Effector memory CD4-positive, alpha-beta T cell (primary cell): ENCODE measurements around the gene PRR9.

ENCODE experiments used
- DNase-seq, 3 donors: peaks; one replicate each; pipeline ENCODE4 v3.0.0-alpha.2; 2020
- H3K27ac ChIP-seq: 2 replicates; pipeline ENCODE4 v1.7.0; 2013; ENCODE audit warnings: mild to moderate bottlenecking, low read length, moderate library complexity; ENCODE audit not compliant: insufficient read depth, poor library complexity, severe bottlenecking
- H3K27me3 ChIP-seq: replicated peaks from 2 replicates; pipeline ENCODE4 v1.7.0; 2013; ENCODE audit warnings: mild to moderate bottlenecking, low read length; ENCODE audit not compliant: insufficient read depth, control insufficient read depth, poor library complexity, severe bottlenecking
- H3K36me3 ChIP-seq: 2 replicates; pipeline ENCODE4 v1.7.0; 2013; ENCODE audit warnings: mild to moderate bottlenecking, low read length, moderate library complexity; ENCODE audit not compliant: control insufficient read depth, insufficient read depth
- H3K4me1 ChIP-seq: 2 replicates; pipeline ENCODE4 v1.7.0; 2013; ENCODE audit warnings: low read length, mild to moderate bottlenecking; ENCODE audit not compliant: control insufficient read depth, insufficient read depth, poor library complexity, severe bottlenecking
- H3K4me3 ChIP-seq: 2 replicates; pipeline ENCODE4 v1.7.0; 2013; ENCODE audit warnings: low read length, low read depth, mild to moderate bottlenecking; ENCODE audit not compliant: insufficient read depth, poor library complexity, severe bottlenecking
- H3K9me3 ChIP-seq: 2 replicates; pipeline ENCODE4 v1.7.0; 2013; ENCODE audit warnings: mild to moderate bottlenecking, low read length, moderate library complexity; ENCODE audit not compliant: control insufficient read depth

The PRR9 gene

DNA sequence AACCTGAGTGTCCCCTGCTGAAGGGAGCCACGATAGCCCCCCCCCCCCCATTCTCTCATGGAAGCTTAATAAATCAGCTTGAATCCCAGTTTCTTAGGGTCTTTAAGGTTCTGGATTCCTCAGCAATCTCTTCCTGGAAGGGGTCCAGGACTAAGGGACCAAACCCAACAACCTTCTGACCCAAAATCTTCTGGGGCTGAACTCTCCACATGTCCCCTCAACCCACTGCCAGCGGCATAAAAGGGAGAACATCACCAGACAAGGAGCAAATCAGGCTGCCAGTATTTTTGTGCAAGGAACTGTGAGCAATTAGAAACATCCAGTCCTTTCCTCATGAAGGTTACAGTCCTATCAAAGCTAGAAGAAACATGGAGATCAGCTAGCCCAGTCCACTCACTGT is 29.4 kb downstream of the PRR9 start:
- H3K4me3 ChIP-seq, result no peak overlapping the region
- H3K9me3 ChIP-seq, result no peaks in the 10 kb centered on the region

GRCh38 chr1:153248176-153248879 is 30.9 kb downstream of the PRR9 start:
- Histone ChIP-seq H3K36me3 (no peaks in the 10 kb centered on the region), H3K27me3 (no peaks in the 10 kb centered on the region), H3K27ac (no peak overlapping the region), H3K4me1 (no peaks in the 10 kb centered on the region), H3K4me3 (no peak overlapping the region), H3K9me3 (no peaks in the 10 kb centered on the region)
- DNase-seq, result no peak

More for the DNA sequence above, 29.4 kb downstream of the PRR9 start:
- no peak overlapping the region for H3K27ac ChIP-seq
- no peaks in the 10 kb centered on the region for H3K36me3 ChIP-seq
- peaks cover 4% of the 10 kb centered on the region for H3K27me3 ChIP-seq
- DNase-seq, result no peak
- H3K4me1 ChIP-seq, result no peaks in the 10 kb centered on the region

DNA sequence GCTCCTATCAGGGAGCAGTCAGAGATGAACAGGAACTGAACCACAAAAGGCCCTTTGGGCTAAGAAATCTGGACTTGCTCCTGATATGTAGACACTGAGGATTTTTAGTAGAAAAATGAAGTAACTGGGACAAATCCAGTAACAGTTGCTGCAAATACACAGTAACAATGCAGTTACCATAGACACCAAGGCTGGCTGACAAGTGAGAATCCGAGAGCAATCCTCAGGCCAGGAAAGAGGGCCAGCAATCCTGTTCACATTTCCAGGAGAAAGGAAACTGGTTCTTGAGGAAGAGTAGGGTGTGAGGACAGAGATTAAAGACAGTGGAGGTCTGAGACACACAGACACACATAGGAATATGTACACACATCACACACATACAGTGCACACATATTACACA is 32.8 kb downstream of the PRR9 start:
- H3K27ac ChIP-seq, result no peak overlapping the region
- H3K4me3 ChIP-seq, result no peak overlapping the region
- DNase-seq, result no peak
- H3K9me3 ChIP-seq, result no peaks in the 10 kb centered on the region
- no peaks in the 10 kb centered on the region for H3K27me3 ChIP-seq
- no peaks in the 10 kb centered on the region for H3K36me3 ChIP-seq
- H3K4me1 ChIP-seq, result no peaks in the 10 kb centered on the region

- Histone ChIP-seq H3K4me3 (no peak overlapping the region), H3K9me3 (no peaks in the 10 kb centered on the region), H3K36me3 (no peaks in the 10 kb centered on the region), H3K27me3 (no peaks in the 10 kb centered on the region), H3K4me1 (no peaks in the 10 kb centered on the region), H3K27ac (no peak overlapping the region)
- DNase-seq, result no peak
Observed at GRCh38 chr1:153251087-153251486, 33.7 kb downstream of the PRR9 start.

GRCh38 chr1:153251562-153251961 is 34.2 kb downstream of the PRR9 start:
- no peaks in the 10 kb centered on the region for H3K36me3 ChIP-seq
- no peak overlapping the region for H3K27ac ChIP-seq
- H3K27me3 ChIP-seq, result no peaks in the 10 kb centered on the region
- H3K4me1 ChIP-seq, result no peaks in the 10 kb centered on the region
- H3K4me3 ChIP-seq, result no peak overlapping the region
- no peak for DNase-seq
- no peaks in the 10 kb centered on the region for H3K9me3 ChIP-seq

DNA sequence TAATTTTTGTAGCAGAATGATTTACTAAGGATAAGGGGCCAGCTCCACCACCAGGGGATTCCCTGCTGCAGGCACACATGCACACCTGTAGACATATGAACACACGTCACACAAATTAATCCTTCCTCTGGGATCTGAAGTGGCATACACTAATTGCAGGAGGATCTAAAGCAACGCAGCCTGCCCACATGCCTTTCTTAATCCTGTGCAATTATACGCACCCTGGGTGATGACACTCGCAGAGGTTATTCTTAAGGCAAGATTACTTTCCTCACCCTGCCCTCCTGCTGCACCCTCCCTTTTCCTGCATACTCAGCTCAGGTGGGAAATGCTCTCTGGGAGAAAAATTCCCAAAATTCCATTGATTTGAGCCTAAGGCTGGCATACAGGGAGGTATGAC is 34.6 kb downstream of the PRR9 start:
- H3K9me3 ChIP-seq, result no peaks in the 10 kb centered on the region
- no peaks in the 10 kb centered on the region for H3K36me3 ChIP-seq
- no peak overlapping the region for H3K27ac ChIP-seq
- H3K4me1 ChIP-seq, result no peaks in the 10 kb centered on the region
- DNase-seq, result no peak
- H3K4me3 ChIP-seq, result no peak overlapping the region
- no peaks in the 10 kb centered on the region for H3K27me3 ChIP-seq

DNA sequence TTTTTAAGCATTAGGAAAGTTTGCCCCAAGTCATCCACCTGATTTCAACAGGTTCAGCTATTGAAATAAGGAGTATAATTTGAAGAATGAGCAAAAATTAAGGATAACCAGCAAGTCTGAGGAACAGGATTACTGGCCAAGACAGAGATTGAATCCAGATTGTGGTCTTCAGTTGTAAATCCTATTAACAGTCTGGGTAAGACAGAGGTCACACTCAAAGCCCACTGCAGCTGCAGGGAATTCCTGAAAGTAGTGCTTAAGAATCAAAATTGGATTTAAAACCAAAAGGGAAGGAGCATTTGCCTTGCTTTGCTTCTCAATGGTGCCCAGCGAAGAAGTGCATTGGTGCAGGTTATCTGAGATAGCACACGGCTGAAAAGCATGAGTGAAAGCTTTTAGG is 35.7 kb downstream of the PRR9 start:
- H3K27me3 ChIP-seq, result no peaks in the 10 kb centered on the region
- H3K4me1 ChIP-seq, result no peaks in the 10 kb centered on the region
- H3K9me3 ChIP-seq, result no peaks in the 10 kb centered on the region
- H3K36me3 ChIP-seq, result no peaks in the 10 kb centered on the region
- DNase-seq, result no peak
- H3K4me3 ChIP-seq, result no peak overlapping the region
- no peak overlapping the region for H3K27ac ChIP-seq

DNA sequence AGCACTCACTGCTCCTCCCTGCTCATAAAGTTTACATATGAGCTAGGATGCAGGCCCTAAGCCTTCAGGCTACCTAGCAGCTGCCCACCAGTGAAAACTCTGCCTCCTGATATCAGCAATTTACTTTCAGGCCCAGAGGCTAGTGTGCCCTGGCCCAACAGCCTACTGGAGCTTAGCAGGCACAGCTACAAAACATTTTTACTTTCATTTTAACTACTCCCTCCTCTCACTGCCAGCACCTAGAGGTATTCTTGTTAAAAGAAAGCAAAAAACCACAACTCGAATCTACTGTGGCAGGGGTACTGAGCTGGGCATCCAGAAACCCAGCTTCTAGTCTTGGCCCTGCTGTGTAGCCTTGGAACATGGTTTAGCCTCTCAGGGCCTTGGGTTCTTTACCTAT is 36.3 kb downstream of the PRR9 start:
- Histone ChIP-seq H3K9me3 (no peaks in the 10 kb centered on the region), H3K27ac (no peak overlapping the region), H3K27me3 (no peaks in the 10 kb centered on the region), H3K4me1 (no peaks in the 10 kb centered on the region), H3K36me3 (no peaks in the 10 kb centered on the region), H3K4me3 (no peak overlapping the region)
- no peak for DNase-seq

DNA sequence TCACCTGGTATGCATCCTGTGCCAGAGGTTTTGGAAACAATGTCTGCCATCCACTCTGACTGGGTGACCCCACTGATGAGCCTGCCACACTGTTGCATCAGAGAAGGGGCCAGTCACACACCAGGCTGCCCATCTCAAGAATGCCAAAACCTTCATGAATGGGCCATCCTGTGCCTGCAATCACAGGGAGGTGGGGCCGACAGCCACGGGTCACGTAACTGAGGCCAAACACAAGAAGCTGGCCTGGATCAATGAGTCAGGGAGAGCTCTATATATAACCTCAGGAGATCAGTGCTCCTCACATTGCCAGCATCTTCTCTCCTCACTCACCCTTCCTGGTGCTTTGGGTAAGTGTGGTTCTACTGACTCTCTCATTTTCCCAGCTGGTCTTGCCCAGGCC is 42.0 kb downstream of the PRR9 start, which contains the start of gene LORICRIN:
Gene LORICRIN, plus strand, starts transcription at position 301 of the 400 bp plus-strand sequence. CDS start 1,263 bp downstream, outside the sequence.
- no peak for DNase-seq
- no peaks in the 10 kb centered on the region for H3K36me3 ChIP-seq
- H3K4me1 ChIP-seq, result peaks cover 21% of the 10 kb centered on the region
- no peaks in the 10 kb centered on the region for H3K9me3 ChIP-seq
- no peak within 1 kb of the TSS for H3K4me3 ChIP-seq
- H3K27me3 ChIP-seq, result peaks cover 27% of the 10 kb centered on the region
- no peak within 1 kb of the TSS for H3K27ac ChIP-seq

DNA sequence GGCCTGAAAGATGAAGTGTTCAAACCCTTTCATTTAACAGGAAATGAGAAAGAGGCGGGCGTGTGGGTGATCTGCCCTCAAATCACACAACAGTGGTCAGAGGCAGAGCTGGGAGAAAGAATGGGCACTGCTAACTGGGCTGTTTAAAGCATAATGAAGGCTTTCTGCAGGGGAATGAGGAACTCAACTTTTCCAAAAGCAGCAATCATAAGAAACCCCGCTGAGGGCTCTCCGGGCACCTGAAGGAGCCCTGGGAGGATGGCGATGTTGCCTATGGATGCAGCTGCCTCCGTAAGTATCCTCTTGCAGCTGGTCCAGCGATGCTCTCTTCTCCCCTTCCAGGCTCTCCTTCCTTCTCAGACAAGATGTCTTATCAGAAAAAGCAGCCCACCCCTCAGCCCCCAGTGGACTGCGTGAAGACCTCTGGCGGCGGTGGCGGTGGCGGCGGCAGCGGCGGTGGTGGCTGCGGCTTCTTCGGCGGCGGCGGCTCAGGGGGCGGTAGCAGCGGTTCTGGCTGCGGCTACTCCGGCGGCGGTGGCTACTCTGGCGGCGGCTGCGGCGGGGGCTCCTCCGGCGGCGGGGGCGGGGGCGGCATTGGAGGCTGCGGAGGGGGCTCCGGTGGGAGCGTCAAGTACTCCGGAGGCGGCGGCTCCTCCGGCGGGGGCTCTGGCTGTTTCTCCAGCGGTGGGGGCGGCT is 43.3 kb downstream of the PRR9 start:
- Histone ChIP-seq H3K27me3 (peaks cover 28% of the 10 kb centered on the region), H3K4me1 (peaks cover 21% of the 10 kb centered on the region), H3K9me3 (no peaks in the 10 kb centered on the region), H3K36me3 (no peaks in the 10 kb centered on the region), H3K27ac (no peak overlapping the region), H3K4me3 (peak overlapping the region; percentile 56)
- DNase-seq, result no peak
